GM21576 (cell line): ENCODE measurements around the gene FBN2.
"Not testable (repeated sequence)": the region's sequence is repeated elsewhere in the genome, so short reads cannot be mapped to it uniquely, and the experiment has no call there.

ENCODE experiments used
- ATAC-seq: cut with Tn5 transposase; IDR thresholded peaks from one replicate; pipeline ENCODE4 v1.9.1; 2021; ENCODE audit warnings: mild to moderate bottlenecking, moderate library complexity; ENCODE audit not compliant: unreplicated experiment

The FBN2 gene

DNA sequence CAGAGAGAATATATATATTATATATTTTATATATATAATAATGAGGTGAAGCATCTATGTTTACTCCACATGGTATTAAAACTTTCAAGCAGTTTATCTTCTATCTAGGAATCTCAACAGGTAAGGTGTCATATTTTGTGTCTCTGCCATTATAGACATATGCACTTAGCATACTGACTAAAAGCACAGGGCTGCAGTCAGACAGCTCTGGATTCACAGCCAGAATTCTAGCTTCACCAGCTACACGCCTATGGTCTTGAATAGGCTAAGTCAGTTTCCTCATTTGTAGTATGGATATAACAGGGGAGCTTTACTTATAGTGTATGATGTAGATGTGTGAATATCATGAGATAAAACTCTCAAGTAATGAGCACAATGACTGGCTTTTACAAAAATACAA lies 57.9 kb downstream of the FBN2 start:
- no peak for ATAC-seq

DNA sequence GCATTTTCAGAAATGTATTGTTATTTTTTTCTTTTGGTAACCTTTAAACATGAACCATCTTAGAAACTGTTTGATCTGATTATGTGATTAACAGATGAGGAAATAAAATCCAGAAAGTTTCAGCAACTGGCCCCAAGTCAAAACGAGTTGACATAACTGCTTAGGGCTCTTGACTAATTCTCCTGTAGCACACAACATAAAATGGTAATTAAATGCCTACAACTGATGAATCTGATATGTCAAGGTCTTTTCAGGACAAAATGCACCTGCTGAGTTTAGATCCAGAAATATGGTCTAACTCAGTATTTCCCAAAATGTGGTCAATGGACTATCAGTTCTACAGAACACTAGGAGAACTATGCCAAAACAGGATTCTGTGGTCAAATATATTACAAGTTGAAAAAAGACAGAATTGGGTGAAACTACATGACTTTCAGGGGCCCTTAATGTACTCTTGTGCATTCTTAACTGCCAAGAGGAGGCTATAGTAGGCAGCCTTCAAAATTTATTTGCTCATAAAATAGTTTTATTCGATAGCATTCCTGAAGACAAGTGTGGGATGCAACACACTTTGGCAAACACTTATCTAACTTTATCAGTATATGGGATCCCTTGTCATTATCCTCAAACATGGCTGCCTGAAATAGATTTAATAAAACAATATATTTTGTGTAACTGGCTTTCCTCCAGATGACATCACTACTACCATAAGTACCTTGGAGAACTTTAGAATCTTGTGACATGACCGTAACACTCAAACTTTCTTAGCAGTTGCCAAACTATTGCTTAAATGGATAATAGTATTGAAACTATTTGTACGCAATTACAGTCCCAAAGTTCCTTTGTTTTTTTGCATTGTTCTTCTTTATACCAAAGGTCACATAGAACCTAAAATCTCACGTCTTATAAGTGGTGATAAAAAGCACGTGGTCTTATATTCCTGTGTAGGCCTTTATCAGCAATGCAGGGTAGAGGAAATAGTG lies 59.4 kb downstream of the FBN2 start:
- no peak for ATAC-seq

DNA sequence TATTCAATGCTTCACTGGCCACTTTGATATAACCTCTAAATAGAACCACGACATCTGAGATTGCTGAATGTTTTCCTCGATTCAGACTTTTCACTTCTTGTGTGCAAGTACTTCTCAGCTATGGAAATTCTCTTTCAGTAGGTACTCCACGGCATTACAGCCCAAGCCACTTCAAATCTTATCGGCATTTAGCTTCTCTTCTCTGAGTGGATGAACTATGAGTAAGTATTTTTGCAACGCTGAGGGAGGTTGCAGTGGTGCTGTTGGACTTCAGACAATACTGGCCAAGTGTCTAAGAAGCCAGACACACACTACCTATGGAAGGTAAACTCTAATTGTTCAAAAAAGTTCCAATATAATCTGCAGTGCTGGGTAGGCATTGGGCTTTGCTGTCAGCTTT lies 60.1 kb downstream of the FBN2 start:
- ATAC-seq: no peak

DNA sequence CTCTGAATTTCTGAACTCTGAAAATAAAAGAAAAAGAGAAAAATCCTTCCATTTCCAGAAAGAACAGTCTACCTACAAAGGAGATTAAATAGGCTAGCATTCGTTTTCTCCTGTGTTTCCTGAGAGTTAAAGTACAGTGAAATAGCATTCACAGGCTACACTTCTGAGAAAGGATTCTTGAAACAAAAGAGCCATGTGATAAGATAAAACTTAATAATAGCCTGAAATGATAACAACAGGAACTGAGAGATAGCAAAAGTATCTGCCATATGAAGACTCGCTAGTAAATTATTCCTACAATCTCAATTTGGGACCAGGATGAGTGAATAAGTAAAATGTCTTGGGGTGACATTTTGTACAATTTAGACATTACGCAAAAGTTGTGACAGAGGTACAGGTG lies 62.4 kb downstream of the FBN2 start:
- no peak for ATAC-seq

- no peak for ATAC-seq
Measured at GRCh38 chr5:128472919-128473318, 65.1 kb downstream of the FBN2 start.

DNA sequence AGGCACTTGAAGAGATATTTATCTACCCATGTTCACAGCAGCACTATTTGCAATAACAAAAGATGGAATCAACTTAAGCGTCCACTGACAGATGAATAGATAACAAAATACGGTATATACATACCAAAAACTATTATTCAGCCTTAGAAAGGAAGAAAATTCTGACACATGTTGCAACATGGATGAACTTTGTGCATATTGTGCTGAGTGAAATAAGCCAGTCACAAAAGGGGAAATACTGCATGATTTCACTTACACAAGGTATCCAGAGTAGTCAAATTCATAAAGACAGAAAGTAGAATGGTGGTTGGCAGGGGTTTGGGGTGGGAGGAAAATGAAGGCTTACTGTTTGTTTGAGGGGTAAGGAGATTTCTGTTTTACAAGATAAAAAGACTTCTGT lies 66.0 kb downstream of the FBN2 start:
- no peak for ATAC-seq

GRCh38 chr5:128470663-128471062 lies 67.4 kb downstream of the FBN2 start:
- ATAC-seq: no peak

DNA sequence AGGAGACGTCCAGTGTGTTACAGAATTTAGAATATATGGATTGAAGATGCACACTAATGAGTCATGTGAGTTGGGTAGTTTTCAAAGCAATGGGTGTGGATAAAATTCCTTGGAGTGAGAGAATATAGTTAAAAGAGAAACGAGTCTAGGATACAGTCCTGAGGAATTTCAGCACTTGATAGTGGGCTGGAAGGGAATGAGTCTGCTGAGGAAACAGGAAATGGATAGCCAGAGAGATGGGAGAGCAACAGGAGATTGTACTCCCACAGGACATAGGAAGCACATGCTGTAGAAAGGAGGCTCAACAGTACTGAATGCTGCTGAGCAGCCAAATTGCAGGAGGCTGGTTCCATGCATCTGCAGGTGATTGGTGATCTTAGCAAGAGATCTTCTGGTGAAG lies 68.1 kb downstream of the FBN2 start:
- ATAC-seq: no peak

GRCh38 chr5:128466980-128467379 lies 71.1 kb downstream of the FBN2 start:
- ATAC-seq: no peak

DNA sequence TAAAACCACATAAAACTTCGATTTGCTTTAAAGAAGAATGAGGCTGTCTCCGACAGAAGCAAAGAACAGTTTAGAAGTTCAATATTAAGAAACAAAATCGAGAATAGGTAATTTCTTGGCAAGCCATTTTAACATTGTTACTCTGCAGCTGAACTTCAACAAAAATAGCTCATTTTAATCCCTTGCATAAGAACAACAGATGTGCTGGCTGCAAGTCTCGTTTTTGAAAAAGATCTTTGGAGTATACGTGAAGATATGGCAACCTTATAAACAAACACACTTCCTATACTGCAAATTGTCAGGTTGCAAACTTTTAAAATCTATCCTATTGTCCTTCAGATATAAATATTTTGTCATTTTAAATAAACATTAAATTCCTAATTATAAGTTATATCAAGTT lies 71.5 kb downstream of the FBN2 start:
- ATAC-seq: no peak

DNA sequence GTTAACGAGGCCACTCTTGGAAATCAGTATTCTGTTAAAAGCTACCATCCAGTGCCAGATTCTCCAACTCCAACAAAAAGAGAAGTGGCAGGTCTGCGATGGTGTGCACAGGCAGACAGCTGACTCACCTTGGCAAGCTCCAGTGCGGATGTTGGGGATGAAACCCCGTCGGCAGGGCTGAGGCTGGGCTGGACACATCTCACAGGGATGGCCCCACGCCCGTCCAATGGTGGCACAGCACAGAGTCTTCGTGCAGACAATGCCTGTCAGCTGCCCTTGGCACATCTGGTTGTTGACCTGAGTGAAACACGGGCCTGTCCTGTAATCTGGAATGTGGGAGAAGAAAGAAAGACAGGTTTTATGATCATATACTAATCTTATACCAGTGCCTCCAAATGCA lies 73.4 kb downstream of the FBN2 start:
- ATAC-seq: no peak

GRCh38 chr5:128462330-128462729 lies 75.7 kb downstream of the FBN2 start:
- no peak for ATAC-seq

DNA sequence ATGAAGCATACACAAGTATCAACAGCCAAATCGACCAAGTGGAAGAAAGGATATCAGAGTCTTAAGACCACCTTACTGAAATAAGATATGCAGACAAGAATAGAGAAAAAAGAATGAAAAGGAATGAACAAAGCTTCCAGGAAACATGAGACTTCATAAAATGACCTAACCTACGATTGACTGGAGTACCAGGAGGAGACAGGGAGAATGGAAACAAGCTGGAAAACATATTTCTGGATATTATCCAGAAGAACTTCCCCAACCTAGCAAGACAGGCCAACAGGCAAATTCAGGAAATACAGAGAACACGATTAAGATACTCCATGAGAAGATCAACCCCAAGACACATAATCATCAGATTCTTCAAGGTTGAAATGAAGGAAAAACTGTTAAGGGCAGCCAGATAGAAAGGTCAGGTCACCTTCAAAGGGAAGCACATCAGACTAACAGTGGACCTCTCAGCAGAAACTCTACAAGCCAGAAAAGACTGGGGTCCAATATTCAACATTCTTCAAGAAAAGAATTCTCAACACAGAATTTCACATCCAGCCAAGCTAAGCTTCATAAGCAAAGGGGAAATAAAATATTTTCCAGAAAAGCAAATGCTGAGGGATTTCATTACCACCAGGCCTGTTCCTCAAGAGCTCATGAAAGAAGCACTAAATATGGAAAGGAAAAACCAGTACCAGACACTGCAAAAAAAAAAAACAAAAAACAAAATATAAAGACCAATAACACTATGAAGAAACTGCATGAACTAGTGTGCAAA lies 80.7 kb downstream of the FBN2 start:
- ATAC-seq: not testable (repeated sequence)

- no peak for ATAC-seq
Measured at GRCh38 chr5:128455841-128456361, 82.1 kb downstream of the FBN2 start.

- no peak for ATAC-seq
Measured at GRCh38 chr5:128453121-128453520, 84.9 kb downstream of the FBN2 start.

DNA sequence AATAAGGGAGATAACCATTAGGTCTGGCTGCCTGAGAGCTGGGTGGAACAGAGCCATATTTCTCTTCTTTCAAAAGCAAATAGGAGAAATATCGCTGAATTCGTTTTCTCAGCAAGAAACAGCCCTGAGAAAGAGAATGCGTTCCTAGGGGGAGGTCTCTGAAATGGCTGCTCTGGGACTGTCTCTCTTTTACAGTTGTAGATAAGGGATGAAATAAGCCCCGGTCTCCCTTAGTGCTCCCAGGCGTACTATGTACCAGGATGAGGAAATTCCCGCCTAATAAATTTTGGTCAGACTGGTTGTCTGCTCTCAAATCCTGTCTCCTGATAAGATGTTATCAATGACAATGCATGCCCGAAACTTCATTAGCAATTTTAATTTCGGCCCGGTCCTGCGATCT lies 90.8 kb downstream of the FBN2 start:
- ATAC-seq: not testable (repeated sequence)

DNA sequence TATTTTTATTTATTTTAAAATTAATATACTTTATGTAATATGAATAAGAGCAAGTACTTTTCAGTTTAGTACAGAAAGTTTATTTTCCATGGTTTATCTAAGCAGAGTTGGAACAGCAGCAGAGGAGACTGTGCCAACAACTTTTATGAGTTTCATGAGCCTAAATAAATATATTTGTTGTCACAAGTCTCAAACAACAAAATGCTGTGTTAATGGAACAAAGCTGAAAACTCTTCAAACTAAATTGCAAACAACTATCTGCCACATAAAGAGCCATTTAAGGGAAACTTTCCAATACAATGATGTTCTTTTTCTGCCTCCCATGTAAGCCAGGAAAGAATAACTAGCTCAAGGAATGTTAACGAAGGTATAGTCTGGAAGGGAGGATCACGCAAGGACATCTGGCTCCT lies 96.1 kb downstream of the FBN2 start:
- no peak for ATAC-seq

DNA sequence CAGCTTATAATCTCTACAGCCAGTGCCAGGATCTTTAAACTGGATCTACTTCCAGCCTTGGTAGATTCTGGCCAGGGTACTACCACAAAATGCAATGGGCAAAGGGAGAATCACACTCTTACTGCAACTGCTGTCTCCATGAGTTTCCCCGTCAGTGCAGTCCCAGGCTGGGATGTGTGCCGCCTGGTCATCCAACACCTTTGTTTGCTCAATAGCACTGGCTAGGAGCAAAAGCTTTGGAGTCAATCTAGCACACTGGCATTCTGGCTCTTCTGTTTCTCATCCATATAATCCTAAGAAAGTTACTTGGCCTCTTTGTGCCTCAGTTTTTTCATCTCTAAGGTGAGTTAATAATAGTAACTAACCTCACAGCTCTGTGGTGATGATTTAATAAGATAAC lies 96.9 kb downstream of the FBN2 start:
- no peak for ATAC-seq

DNA sequence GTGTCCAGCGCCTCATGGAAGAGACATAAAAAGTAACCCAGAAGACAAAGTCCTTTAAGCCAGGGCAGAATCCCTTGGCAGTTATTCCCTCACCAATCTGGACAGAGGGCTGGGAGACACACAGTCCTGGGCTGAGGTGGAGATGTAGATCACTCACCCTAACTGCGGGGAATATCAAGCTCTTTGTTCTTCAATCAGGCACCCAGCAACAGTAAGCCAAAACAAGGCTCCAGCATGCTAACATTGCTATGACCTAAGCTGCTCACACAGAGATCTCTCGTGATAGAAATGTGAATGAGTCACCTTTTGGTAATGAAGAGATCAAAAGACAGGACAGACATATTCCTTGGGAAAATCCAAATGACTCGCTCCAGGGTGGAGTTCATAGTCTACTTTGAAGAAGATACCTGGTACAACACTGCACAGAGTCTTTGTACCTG lies 101.3 kb downstream of the FBN2 start:
- ATAC-seq: no peak

- no peak for ATAC-seq
Measured at GRCh38 chr5:128435861-128436260, 102.2 kb downstream of the FBN2 start.

DNA sequence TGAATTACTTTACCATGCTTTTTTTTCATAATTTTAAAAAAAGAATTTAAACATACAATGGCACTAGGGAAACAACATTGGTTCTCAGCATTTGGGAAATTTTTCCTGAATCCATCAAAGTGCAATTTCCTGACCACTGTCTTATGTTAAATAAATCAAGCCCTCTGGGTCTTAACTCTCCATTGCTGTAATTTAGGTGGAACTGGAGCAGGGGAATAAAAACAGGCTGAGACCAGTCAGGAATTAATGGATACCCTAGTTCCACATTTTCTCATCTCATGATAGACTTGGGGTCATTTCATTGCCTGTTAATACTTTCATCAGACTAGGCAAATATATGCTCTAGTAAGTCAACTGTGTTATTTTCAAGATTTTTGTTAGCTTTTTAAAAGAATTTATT lies 103.1 kb downstream of the FBN2 start:
- no peak for ATAC-seq
